Measurements from ENCODE around the gene TEKTIP1. TPM values are rescaled to one million over a fixed set of nuclear protein-coding genes. Genes with fewer than 3 reads are reported as not detected.
A peak's percentile ranks its signal among the peaks of the same experiment; 100 is the strongest.

Gene TEKTIP1
- total and polyA plus RNA-seq, 9 of the 15 experiments (the other 6 are each of a cell fraction or from before 2014, with no cell fraction given), result 0.66 TPM; not detected in 8

GRCh38 chr19:3556423-3556977 is 17.5 kb downstream of the TEKTIP1 start:
- peaks cover 21 to 76% of the 10 kb centered on the region in 2 experiments; a peak in 4 of 5 replicates for H3K4me1 ChIP-seq (replicated peaks in 1 of 2; ENCODE audit: control insufficient read depth in 2 of 2, insufficient read depth in 2 of 2, low read length in 2 of 2)
- BruUV-seq (replicated peaks), result no TSS peak
- peak overlapping the region; percentile 46; the same call in 1 of the 2 replicates for H2AFZ ChIP-seq (ENCODE audit: low read depth, low read length)
- 7% methylated on average over 9 of the region's 9 CpGs for WGBS (ENCODE audit: insufficient coverage, low coverage, missing lambda C conversion rate)
- no peak for ATAC-seq
- intact Hi-C loops (cut with micrococcal nuclease) (loop anchor here (2.0 kb wide), 1 partner anchor 16 kb away; the partner anchor contains the start of gene HMG20B), in situ Hi-C loops (cut with MboI) (no loop called here)
- peaks cover 22% of the 10 kb centered on the region for H3K36me3 ChIP-seq (ENCODE audit: control insufficient read depth, insufficient read depth, low read length)
- peak overlapping the region; percentile 81 to 99 for H3K9ac ChIP-seq (ENCODE audit: insufficient read depth in 1 of 2, low read depth in 2 of 2, low read length in 2 of 2)
- no peak for FAIRE-seq
- peak overlapping the region; percentile 77 for H3K27ac ChIP-seq (ENCODE audit: extremely low read depth, low read depth, low read length)
- ChIA-PET POLR2A (interaction anchor here (0.5 to 1.9 kb wide), 12 partner anchors 8 to 308 kb away, joined by 3 to 9 read pairs (median 3); partner anchors contain the start of gene TEKTIP1), CTCF (ENCODE audit: low intra/inter-chr PET ratio) (no interaction called here)
- no peaks in the 10 kb centered on the region for H3K27me3 ChIP-seq (ENCODE audit: control insufficient read depth in 2 of 2, insufficient read depth in 2 of 2, low read length in 2 of 2)
- H3K79me2 ChIP-seq (ENCODE audit: control insufficient read depth, insufficient read depth, low read length), result peaks cover 45% of the 10 kb centered on the region
- no peaks in the 10 kb centered on the region for H3K9me3 ChIP-seq (replicated peaks; ENCODE audit: control insufficient read depth, insufficient read depth, low read depth, low read length)
- H3K9me1 ChIP-seq (ENCODE audit: control insufficient read depth, insufficient read depth, low read length), result peaks cover 7% of the 10 kb centered on the region
- DNase-seq (ENCODE audit: extremely low read depth in 1 of 4, low spot score in 3 of 4), result peak in 2 of 4 experiments; percentile 44 to 56
- H3K4me2 ChIP-seq (ENCODE audit: insufficient read depth, low read length), result peak overlapping the region; percentile 92
- H3K4me3 ChIP-seq, result peak overlapping the region; percentile 93
- H4K20me1 ChIP-seq (replicated peaks; ENCODE audit: control insufficient read depth, insufficient read depth, low read length), result peaks cover 9% of the 10 kb centered on the region
- TF ChIP-seq PCBP1 (IDR thresholded peaks at IDR 0.05; ENCODE audit: low read depth, low read length, poor library complexity, severe bottlenecking) (no peak), ZNF324 (CRISPR knock-in tag; IDR thresholded peaks at IDR 0.05) (no peak), CSDE1 (IDR thresholded peaks at IDR 0.05) (no peak), ZSCAN29 (IDR thresholded peaks at IDR 0.05) (no peak), U2AF1 (optimal IDR thresholded peaks at IDR 0.05; ENCODE audit: low read depth, low read length) (no peak), MCM2 (IDR thresholded peaks at IDR 0.05; ENCODE audit: low read depth) (no peak), TFAP4 (CRISPR knock-in tag; IDR thresholded peaks at IDR 0.05; ENCODE audit: borderline replicate concordance) (no peak), ZNF507 (tag; conservative IDR thresholded peaks at IDR 0.05) (no peak), NCOR1 (IDR thresholded peaks at IDR 0.05) (no peak; the same call in 1 of the 2 replicates), ZNF77 (CRISPR knock-in tag; IDR thresholded peaks at IDR 0.05) (no peak), DDX20 (tag; IDR thresholded peaks at IDR 0.05; ENCODE audit: low read depth) (no peak), HNRNPK (IDR thresholded peaks at IDR 0.05; ENCODE audit: low read depth, low read length, poor library complexity, severe bottlenecking) (no peak), SMARCA4 (IDR thresholded peaks at IDR 0.05) (0 out of 2 replicates have a peak, but pooled peaks have one; percentile 43), MECOM (CRISPR knock-in tag; IDR thresholded peaks at IDR 0.05) (no peak), HOMEZ (CRISPR knock-in tag; IDR thresholded peaks at IDR 0.05) (no peak), XRCC5 (IDR thresholded peaks at IDR 0.05; ENCODE audit: low read depth, low read length) (0 out of 2 replicates have a peak, but pooled peaks have one; percentile 29), ZNF436 (CRISPR knock-in tag; IDR thresholded peaks at IDR 0.05) (no peak), CLOCK (CRISPR knock-in tag; IDR thresholded peaks at IDR 0.05; ENCODE audit: borderline replicate concordance) (no peak), OTX1 (CRISPR knock-in tag; IDR thresholded peaks at IDR 0.05) (no peak)

All from K562 (cell line).